ENCODE results near the gene MLKL.

Gene MLKL

DNA sequence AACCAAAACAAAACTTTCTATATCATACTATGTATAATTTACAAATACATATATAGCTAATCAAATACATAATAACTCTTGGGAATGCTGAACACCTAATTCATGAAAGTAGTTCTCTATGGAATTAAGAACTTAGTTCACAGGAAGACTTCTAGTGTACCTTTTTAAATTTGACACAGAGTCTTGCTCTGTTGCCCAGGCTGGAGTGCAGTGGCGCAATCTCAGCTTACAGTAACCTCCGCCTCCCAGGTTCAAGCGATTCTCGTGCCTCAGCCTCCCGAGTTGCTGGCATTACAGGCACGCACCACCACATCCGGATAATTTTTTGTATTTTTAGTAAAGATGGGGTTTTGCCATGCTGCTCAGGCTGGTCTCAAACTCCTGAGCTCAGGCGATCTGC is 58.7 kb downstream of the MLKL start:
- no peak for DNase-seq

DNA sequence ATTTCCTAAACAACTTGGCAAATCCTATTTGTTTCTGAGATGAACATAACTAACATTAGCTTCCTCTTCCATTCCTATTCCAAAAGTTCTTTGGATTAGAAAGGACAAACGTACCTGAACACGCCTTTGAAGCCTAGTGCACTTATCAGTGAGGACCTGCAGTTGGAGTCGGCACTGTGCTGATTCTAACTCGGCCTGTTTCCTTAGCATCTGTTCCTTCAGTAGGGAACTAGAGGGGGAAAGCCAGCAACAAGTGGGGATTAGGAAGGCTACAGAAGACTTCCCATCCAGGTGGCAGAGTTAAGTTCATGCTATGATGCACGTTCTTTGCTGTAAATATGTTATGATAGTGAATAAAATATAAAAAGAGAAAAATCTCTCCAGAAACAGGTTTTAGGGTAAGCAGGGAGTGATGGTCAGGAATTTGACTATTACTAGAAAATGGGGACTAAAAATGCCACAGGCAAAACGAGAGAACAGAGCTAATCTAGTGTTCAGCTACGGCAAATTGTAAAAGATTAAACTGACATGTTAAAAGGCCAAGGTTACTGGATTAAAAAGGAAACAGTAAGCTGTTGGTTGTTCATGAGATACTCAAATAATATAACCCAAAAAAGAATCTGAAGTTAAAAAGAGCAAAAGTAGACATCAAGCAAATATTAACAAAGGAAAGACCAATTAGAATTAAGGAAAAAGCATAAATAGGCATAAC is 62.8 kb downstream of the MLKL start:
- no peak for DNase-seq

DNA sequence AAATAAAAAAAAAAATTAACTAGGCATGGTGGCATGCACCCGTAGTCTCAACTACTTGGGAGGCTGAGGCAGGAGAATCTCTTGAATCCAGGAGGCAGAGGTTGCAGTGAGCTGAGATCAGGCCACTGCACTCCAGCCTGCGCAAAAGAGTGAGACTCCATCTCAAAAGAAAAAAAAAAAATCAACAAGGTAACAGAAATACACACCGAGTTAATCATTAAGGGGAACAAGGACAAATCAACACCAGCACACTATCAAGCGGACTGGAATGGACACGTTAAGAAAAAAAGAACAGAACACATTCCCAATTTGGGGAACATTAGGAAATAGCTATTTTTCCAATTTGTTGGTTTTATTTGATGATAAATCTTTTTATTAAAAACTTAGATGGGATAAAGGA is 65.4 kb downstream of the MLKL start:
- no peak for DNase-seq

DNA sequence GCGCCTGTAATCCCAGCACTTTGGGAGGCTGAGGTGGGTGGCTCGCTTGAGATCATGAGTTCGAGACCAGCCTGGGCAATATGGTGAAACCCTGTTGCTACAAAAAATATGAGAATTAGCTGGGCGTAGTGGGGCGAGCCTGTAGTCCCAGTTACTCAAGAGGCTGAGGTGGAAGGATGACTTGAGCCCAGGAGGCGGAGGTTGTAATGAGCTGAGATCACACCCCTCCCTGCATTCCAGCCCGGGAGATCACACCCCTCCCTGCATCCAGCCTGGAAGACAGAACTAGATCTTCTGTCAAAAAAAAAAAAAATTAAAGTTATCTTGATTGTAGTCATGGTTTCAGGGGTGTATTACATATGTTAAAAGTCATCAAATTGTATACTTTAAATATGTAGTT is 67.0 kb downstream of the MLKL start:
- no peak for DNase-seq

DNA sequence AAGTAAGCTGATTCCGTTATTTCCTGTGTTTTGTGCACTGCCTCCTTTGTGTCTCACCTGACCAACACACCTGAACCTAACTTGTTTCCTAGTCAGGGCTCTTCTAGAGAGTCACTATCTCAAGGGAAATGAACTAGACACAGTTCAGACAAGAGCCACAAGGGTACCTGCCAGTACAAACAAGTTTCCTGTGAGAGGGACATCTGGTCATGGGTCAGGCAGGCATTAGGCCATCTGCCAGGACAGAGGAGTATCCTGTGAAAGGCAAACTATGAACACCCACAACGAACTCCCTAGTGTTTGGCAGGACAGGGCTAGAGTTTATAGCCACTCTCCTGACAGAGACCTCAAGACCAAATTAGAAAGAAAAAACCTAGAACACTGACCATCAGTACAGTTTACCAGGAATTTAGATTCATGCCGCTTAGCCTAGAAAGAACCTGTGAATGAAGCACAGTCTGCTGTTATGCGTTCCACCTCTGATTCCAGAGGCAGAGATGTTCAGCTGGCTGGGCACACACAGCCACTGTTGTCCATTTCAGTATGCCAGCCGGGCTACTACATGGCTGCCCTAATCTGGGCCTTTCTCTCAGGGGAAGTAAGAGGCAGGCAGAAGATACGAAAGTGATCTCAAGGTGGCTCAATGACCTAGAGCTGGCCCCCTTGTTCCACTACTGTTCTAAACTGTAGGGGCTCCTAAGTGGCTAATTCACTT is 73.0 kb downstream of the MLKL start:
- peak; percentile 24 for DNase-seq

DNA sequence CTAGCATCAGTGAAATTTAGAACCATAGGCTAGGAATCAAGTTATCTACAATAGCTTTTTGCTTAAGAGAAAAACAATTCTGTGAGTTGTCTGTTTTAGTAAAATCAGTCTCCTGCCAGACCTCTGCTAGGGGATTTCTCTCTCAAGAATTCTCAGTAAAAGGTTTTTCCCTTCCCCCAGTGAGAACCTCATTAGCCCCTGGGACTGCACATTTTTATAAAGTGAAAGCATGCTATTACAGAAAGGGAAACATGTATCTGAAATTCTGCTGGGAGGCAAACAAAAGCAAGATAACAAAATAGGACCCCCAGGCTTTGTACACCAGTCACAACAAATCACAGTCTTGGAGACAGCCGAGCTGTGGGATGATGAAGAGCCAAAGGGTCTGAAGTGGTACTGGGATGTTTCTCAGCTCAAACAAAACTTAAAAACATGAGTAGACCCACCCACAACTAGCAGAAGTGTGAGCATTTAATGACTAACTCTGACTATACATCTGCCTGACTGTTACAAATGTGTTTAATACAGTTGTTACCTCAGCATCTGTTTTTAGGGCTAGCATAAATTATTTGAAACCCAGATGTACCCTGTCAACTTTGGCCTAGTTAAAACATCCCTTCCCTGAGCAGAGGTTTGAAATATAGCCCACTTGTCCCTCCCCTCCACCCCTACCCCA is 73.8 kb downstream of the MLKL start:
- DNase-seq = no peak

DNA sequence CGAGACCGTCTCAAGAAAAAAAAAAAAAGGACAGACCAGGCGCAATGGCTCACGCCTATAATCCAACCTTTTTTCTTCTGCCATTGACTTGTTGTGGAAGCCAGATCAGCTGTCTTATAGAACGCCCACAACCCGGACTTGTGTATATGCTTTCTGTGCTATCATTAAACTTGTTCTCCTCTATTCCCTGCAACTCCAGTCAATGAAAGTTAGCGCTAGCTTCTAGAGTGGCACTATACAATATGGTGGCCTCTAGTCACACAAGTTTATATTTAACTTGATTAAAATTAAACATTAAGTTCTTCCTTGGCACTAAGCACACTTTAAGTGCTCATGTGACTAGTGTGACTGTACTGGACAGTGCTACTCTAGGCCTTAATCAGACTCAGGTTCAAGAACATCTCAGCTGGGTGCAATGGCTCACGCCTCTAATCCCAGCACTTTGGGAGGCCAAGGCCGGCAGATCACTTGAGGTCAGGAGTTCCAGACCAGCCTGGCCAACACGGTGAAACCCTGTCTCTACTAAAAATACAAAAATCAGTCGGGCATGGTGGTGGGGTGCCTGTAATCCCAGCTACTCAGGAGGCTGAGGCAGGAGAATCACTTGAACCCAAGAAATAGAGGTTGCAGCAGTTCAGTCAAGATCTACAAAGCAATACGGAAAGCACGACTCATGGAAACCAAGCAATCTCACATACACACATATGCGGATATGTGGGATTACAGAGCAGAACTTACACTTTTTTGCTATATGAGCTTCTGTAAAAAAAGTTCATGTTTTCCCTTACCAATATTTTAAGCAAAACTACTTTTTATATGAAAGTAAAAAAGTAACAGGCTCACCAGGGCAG is 74.9 kb downstream of the MLKL start:
- DNase-seq = no peak

DNA sequence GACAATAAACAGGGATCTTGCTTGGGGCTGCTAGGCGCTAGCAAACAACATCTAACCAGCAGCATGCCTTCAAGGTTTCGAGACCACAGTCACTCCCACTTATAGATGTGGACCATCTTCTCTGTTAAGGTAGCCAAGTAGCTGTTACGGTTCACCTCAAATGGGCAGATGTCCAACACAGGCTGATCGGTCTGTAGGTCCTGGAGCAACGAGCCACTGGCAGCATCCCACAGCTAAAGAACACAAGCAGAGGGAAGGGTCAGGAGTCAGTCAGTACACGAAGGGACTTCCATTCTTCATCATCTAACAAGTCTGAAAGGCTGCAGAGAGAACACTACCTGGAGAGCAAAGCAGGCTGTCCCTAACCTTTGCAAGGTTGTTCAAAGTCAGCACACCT is 76.8 kb downstream of the MLKL start:
- peak; percentile 10 for DNase-seq

DNA sequence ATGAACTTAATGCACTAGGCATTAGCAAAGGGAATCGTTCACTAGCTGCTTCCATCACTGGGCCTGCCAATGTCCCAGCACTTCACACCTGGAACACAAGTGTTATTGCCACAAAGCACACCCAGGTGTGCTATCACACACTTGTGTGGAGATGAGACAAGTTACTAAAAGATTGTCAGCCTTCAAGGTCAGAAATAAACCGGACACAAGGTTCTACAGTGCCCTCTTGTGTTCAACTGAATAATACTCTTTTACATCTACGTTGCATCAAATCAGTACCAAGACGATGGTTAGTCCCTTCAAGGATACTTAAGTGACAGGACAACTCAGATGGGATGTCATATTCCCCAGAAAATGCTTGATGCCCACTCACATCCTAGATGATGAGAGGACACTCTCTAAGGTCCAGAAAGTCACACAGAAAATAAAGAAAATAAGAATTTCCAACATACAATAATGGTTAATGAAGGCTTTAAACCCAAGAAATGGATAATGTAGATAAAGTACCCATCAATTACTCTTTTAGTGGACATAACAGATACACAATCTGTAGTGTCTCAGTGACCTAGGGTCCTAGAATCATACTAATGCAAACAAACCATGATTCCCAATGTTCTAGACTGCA is 77.3 kb downstream of the MLKL start:
- DNase-seq = no peak

DNA sequence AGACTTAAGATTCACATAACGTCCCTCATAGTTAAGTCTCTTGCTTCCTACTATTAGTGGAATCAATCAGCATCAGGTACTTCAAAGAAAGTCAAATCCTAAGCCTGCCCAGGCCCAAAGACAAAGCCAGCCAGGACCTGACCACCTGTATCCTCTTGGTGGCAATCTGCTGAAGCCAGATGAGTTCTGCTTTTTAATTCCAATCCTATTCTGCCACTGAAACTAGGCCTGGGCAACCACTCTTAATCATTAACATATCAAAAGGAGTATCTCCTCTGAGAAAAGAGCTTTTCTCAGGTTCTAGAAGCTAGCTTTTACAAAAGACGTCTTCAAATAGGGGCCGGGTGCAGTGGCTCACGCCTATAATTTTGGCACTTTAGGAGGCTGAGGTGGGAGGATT is 78.7 kb downstream of the MLKL start:
- no peak for DNase-seq

Measured in kidney glomerular epithelial cell (primary cell).